ENCODE measurements around the gene GPR162.

GPR162 gene, protein sequence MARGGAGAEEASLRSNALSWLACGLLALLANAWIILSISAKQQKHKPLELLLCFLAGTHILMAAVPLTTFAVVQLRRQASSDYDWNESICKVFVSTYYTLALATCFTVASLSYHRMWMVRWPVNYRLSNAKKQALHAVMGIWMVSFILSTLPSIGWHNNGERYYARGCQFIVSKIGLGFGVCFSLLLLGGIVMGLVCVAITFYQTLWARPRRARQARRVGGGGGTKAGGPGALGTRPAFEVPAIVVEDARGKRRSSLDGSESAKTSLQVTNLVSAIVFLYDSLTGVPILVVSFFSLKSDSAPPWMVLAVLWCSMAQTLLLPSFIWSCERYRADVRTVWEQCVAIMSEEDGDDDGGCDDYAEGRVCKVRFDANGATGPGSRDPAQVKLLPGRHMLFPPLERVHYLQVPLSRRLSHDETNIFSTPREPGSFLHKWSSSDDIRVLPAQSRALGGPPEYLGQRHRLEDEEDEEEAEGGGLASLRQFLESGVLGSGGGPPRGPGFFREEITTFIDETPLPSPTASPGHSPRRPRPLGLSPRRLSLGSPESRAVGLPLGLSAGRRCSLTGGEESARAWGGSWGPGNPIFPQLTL

DNA sequence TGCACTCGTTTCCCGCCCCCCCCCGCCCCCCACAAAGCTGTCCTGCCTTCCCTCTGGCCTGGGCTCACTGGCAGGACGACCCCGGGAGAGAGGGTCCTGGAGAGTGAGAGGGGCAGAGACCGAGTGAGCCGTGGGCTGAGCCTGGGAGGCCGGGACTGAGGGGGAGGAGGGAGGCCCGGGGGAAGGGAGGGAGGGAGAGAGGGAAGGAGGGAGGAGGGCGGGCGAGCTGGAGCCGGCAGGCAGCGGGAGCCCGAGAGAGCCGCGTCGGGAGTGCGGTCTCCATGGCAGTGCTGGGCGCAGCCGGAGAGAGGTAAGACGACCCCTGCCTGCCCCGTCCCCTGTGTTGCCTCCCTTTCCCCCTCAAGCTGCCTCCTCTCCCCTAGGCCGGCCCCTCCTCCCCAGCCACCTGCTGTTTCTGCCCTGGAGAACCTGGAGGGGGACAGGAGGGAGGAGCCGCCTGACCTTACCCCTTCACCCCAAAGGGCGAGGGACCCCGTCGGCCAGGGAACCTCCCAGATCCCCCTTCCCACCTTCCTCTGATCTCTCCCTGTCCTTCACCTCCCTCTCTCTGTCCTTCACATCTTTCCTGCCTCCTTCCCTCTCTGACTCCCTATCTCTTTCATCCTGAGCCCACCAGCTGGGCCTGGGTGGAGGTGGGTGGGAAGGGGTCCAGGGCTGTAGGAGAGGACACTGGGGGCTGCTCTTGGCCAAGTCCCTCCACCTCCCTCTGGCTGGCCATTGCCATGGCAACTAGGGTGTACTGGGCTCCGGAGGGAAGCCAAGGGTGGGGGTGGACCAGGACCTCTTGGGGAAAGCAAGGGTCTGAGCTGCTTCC lies at the start of gene GPR162:
GPR162 (plus strand) TSS at position 231 of the 835 bp plus-strand sequence. CDS start 2,078 bp downstream, outside the sequence.
- in situ Hi-C loops (cut with MboI; ENCODE audit: low sequenced_read_pairs): loop anchor here (10.0 kb wide), 1 partner anchor 207 kb away; no protein-coding TSS in a partner anchor

DNA sequence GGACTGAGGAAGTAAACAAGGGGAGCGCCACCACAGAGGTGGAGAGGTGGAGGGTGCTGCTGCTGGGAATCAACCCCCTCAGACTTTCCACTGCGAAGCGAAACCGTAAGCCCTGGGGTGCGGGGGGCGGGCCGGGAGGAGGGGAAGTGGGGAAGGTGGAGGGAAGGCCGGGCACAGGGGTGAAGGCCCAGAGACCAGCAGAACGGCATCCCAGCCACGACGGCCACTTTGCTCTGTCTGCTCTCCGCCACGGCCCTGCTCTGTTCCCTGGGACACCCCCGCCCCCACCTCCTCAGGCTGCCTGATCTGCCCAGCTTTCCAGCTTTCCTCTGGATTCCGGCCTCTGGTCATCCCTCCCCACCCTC lies 49.3 kb upstream of the GPR162 start, which contains the start of gene LAG3:
LAG3 (plus strand) TSS at position 190 of the 365 bp plus-strand sequence. CDS start 333 bp downstream, outside the sequence.
- in situ Hi-C loops (cut with MboI; ENCODE audit: low sequenced_read_pairs): no loop called here

- in situ Hi-C loops (cut with MboI; ENCODE audit: low sequenced_read_pairs): no loop called here
Measured at GRCh38 chr12:6772726-6773589, 48.7 kb upstream of the GPR162 start.

DNA sequence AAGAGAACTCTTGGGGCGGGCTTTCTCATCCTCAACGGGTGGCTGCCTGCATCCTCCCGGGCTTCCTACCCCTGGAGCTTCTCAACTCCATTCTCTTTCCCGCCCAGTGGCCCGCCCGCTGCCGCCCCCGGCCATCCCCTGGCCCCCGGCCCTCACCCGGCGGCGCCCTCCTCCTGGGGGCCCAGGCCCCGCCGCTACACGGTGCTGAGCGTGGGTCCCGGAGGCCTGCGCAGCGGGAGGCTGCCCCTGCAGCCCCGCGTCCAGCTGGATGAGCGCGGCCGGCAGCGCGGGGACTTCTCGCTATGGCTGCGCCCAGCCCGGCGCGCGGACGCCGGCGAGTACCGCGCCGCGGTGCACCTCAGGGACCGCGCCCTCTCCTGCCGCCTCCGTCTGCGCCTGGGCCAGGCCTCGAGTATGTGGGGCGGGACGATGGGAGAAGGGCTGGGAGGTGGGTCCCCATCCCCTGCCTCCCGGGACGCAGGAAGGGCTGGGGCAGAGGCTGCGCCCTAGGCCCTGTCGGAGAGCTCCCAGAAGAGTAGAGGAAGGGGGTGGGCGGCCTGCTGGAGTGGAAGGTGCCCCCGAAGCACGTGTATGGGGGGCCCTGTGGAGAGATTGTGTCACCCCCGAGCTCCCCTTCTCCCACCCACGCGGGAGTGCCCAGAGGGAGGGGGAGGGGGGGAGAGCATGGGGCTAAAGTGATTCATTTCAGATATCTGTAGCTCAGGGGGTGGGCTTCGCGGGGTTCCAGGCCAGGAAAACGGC lies 47.9 kb upstream of the GPR162 start:
- in situ Hi-C loops (cut with MboI; ENCODE audit: low sequenced_read_pairs): no loop called here

GRCh38 chr12:6774499-6775062 lies 47.0 kb upstream of the GPR162 start:
- in situ Hi-C loops (cut with MboI; ENCODE audit: low sequenced_read_pairs): no loop called here

DNA sequence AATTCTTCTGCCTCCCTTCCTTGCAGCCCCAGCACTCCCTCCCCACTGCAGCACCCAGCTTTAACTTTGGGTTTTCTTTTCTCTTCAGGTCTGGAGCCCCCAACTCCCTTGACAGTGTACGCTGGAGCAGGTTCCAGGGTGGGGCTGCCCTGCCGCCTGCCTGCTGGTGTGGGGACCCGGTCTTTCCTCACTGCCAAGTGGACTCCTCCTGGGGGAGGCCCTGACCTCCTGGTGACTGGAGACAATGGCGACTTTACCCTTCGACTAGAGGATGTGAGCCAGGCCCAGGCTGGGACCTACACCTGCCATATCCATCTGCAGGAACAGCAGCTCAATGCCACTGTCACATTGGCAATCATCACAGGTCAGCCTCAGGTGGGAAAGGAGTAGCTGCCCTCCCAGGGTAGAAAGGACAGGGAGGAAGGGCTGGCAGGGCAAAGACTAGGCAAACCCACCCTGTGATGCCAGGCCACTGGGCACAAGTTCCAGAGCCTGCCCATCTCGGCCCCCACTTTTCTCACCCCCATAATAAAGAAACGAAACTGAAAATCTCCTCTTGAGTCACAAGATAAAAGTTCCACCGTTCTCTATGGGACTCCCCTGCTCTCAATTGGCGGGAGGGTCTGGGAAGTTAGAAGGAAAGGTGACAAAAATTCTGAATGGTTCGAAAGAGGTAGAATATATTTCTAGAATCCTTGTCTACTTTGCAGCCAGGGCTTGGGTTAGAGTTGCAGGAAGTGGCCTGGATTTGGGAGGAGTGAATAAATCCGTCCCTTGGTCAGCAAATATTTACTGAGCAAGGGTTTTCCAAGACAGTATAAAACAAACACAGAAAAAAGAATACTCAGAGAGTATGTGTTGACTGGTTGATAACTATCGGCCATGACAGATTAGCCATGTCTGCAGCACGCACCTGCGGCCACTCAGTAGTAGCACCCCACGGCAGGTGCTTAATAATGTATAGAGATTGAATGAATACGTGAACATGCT lies 46.1 kb upstream of the GPR162 start:
- in situ Hi-C loops (cut with MboI; ENCODE audit: low sequenced_read_pairs): no loop called here

- in situ Hi-C loops (cut with MboI; ENCODE audit: low sequenced_read_pairs): no loop called here
Measured at GRCh38 chr12:6777386-6777785, 44.2 kb upstream of the GPR162 start.

DNA sequence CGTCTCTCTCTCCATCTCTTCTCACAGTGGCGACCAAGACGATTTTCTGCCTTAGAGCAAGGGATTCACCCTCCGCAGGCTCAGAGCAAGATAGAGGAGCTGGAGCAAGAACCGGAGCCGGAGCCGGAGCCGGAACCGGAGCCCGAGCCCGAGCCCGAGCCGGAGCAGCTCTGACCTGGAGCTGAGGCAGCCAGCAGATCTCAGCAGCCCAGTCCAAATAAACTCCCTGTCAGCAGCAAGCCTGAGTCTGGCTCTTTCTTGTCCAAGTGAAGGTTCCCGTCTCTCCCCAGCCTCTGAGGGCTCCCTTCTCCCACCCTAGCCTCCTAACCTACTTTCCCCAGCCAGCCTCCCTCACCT lies 43.4 kb upstream of the GPR162 start:
- in situ Hi-C loops (cut with MboI; ENCODE audit: low sequenced_read_pairs): no loop called here

GRCh38 chr12:6778574-6779550 lies 42.8 kb upstream of the GPR162 start:
- in situ Hi-C loops (cut with MboI; ENCODE audit: low sequenced_read_pairs): no loop called here

GRCh38 chr12:6779708-6780432 lies 41.8 kb upstream of the GPR162 start:
- in situ Hi-C loops (cut with MboI; ENCODE audit: low sequenced_read_pairs): no loop called here

DNA sequence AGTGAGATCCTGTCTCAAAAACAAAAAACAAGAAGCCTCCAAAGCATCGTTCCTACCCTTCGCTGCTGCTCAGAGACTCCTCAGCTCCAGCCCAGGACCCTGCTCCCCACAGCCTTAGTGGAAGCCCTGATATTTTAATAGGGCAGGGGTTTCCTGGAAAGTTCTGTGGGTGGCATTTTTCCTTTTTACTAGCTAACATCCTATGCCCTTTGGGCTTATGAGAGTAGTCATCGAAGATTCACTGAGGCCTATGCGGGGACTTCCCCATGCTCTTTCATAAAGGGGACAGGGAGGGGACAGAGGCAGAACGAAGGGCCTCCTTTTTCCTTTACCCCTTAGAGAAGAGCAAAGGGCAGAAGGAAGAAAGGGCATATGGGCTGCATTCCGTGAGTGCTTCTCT lies 41.0 kb upstream of the GPR162 start:
- in situ Hi-C loops (cut with MboI; ENCODE audit: low sequenced_read_pairs): no loop called here

DNA sequence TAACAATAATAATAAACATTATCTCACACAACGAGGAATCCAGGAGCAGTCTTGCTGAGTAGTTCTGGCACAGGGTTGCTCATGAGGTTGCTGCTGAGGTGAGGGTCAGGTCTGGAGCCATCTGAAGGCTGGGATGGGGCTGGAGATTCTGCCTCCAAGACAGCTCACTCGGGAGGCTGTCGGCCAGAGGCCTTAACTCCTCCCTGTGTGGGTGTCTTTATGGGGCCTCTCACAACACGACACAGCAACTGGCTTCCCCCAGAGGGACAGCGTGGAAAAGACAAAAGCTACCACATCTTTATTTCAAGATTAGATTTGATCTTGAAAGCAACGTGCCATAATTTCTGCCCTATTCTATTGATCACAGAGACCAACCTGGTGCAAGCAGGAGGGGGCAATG lies 39.5 kb upstream of the GPR162 start:
- in situ Hi-C loops (cut with MboI; ENCODE audit: low sequenced_read_pairs): no loop called here

DNA sequence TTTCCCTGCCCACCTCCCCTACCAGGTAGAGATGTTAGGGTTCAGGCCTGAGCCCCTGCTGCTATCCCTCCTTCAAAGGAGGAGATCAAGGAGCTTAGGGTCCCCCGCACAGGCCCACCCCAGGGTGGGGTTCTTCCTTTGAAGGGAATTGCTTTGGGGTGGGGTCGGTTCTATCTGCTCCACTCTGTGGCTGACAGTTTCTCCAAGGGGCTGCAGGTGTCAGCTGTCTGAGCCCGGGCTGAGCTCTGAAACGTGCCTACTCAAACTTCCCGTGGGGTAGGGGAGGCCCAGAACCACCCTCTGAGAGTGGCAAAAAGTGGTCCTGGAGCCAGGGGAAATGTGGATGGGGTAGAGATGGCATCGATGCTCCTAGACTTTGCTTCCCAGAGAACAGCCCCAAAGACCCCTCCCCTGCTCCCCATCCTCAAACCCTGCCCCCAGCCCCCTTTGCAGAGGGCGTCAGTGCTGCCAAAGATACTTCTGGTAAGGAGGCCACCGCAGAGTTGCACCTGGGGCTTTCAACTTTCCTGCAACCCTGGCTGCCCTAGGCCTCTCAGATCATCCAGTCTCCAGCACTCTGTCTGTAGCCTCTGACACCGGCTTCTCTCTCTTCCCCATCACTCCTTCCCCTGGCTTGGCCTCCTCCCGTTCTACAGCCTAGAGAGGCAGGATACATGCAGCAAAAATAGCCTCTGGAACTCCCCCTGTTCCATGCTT lies 38.6 kb upstream of the GPR162 start:
- in situ Hi-C loops (cut with MboI; ENCODE audit: low sequenced_read_pairs): no loop called here

- in situ Hi-C loops (cut with MboI; ENCODE audit: low sequenced_read_pairs): no loop called here
Measured at GRCh38 chr12:6783828-6784227, 37.8 kb upstream of the GPR162 start.

DNA sequence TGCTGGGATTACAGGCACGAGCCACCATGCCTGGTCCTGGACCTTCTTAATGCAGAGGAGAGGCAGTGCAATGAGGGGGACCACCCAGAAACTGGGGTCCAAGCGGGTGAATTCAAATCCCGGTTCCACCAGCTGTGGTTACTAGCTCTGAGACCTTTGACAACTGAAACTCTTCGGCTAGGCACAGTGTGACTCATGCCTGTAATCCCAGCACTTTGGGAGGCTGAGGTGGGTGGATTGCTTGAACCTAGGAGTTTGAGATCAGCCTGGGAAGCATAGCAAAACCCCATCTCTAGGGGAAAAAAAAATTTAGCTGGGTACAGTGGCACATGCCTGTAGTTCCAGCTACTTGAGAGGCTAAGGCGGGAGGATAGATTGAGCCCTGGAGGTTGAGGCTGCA lies 37.3 kb upstream of the GPR162 start:
- in situ Hi-C loops (cut with MboI; ENCODE audit: low sequenced_read_pairs): no loop called here

DNA sequence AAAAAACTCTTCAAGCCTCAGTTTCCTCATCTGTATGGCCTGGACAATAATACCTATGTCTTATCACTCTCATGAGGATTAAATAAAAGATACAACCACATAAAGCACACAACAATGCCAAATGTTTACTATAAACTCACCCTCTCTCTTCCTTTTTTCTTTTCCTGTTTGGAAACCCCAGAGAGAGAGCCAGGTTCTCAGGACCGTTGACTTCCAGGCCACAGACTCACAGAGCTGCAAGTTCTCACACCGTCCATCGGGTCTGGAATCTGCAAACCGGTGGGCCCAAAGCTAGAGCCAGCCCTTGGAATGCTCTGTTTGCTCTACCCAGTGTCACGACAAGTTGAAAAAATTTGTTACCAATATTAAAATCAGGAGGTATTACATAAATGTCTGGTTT lies 36.9 kb upstream of the GPR162 start:
- in situ Hi-C loops (cut with MboI; ENCODE audit: low sequenced_read_pairs): no loop called here
